NB4 (cell line): ENCODE results near the gene CYP51A1.

Experiments
- DNase-seq: peaks from one replicate; pipeline ENCODE4 v3.0.0; 2010; ENCODE audit warnings: low read depth
- H3K4me3 ChIP-seq: one replicate; pipeline ENCODE4 v1.5.1; 2011; ENCODE audit warnings: mild to moderate bottlenecking, low read depth, low read length, moderate library complexity
- MYC ChIP-seq: IDR thresholded peaks from 2 replicates; pipeline ENCODE4 v1.6.1; 2011; ENCODE audit warnings: low read depth, low read length
- POLR2A ChIP-seq: IDR thresholded peaks from 2 replicates; pipeline ENCODE4 v1.6.1; 2011; ENCODE audit warnings: mild to moderate bottlenecking; ENCODE audit not compliant: insufficient read length; ENCODE audit errors: extremely low read depth
- TF ChIP-seq, protein P1 (sequence below): IDR thresholded peaks from one replicate; pipeline ENCODE4 v1.5.1; 2012; ENCODE audit warnings: low read depth, low read length
- TF ChIP-seq, protein P2 (sequence below): IDR thresholded peaks from 2 replicates; pipeline ENCODE4 v1.6.1; 2011; ENCODE audit warnings: low read depth, low read length

Gene CYP51A1

GRCh38 chr7:92131764-92132330, 2.4 kb downstream of the CYP51A1 start:
- H3K4me3 ChIP-seq = peak overlapping the region; percentile 80
- no peak for TF ChIP-seq MYC
- TF ChIP-seq, protein P1, sequence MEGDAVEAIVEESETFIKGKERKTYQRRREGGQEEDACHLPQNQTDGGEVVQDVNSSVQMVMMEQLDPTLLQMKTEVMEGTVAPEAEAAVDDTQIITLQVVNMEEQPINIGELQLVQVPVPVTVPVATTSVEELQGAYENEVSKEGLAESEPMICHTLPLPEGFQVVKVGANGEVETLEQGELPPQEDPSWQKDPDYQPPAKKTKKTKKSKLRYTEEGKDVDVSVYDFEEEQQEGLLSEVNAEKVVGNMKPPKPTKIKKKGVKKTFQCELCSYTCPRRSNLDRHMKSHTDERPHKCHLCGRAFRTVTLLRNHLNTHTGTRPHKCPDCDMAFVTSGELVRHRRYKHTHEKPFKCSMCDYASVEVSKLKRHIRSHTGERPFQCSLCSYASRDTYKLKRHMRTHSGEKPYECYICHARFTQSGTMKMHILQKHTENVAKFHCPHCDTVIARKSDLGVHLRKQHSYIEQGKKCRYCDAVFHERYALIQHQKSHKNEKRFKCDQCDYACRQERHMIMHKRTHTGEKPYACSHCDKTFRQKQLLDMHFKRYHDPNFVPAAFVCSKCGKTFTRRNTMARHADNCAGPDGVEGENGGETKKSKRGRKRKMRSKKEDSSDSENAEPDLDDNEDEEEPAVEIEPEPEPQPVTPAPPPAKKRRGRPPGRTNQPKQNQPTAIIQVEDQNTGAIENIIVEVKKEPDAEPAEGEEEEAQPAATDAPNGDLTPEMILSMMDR = no peak
- TF ChIP-seq POLR2A = no peak
- TF ChIP-seq, protein P2, sequence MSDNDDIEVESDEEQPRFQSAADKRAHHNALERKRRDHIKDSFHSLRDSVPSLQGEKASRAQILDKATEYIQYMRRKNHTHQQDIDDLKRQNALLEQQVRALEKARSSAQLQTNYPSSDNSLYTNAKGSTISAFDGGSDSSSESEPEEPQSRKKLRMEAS = no peak
- no peak for DNase-seq

DNA sequence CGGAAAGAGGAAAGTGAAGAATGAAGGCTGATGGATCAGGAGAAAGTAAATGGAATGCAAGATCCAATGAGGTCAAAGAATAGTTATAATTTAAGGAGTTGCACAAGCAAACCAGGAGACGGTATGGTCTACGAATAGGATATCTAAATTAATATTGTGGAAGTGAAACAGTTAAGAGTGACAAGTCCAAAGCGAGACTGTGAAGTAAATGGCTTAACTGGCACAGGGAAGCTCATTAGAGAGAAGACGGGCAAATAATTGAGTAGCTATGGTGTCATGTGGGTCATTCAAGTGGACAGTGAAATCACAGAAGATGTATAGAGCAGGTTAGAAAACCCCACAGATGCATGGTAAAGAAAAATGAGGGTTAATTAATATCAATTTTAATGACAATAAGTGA, 3.2 kb downstream of the CYP51A1 start:
- no peak overlapping the region for H3K4me3 ChIP-seq
- TF ChIP-seq MYC = no peak
- TF ChIP-seq, protein P1 = no peak
- TF ChIP-seq, protein P2 = no peak
- TF ChIP-seq POLR2A = no peak
- DNase-seq = no peak

- no peak for DNase-seq
- TF ChIP-seq MYC (no peak), POLR2A (no peak)
- TF ChIP-seq, protein P1 = no peak
- no peak overlapping the region for H3K4me3 ChIP-seq
Observed at GRCh38 chr7:92121681-92122080, 12.6 kb downstream of the CYP51A1 start.

- no peak overlapping the region for H3K4me3 ChIP-seq
- no peak for DNase-seq
- no peak for TF ChIP-seq POLR2A
- TF ChIP-seq MYC = no peak
- TF ChIP-seq, protein P1 = no peak
- TF ChIP-seq, protein P2 = no peak
Observed at GRCh38 chr7:92119213-92119759, 15.0 kb downstream of the CYP51A1 start.

- no peak overlapping the region for H3K4me3 ChIP-seq
- TF ChIP-seq MYC (no peak), POLR2A (no peak)
- TF ChIP-seq, protein P2 = no peak
- TF ChIP-seq, protein P1 = no peak
- DNase-seq = no peak
Observed at GRCh38 chr7:92116949-92117348, 17.3 kb downstream of the CYP51A1 start.

GRCh38 chr7:92115821-92116220, 18.5 kb downstream of the CYP51A1 start:
- TF ChIP-seq POLR2A = no peak
- TF ChIP-seq, protein P1 = no peak
- TF ChIP-seq MYC = no peak
- TF ChIP-seq, protein P2 = no peak
- H3K4me3 ChIP-seq = no peak overlapping the region
- DNase-seq = no peak
